Endothelial cell (in vitro differentiated cells): ENCODE results near the gene C20orf141. TPM values are rescaled to one million over a fixed set of nuclear protein-coding genes. Genes with fewer than 3 reads are reported as not detected.
"Not testable (repeated sequence)": the region's sequence is repeated elsewhere in the genome, so short reads cannot be mapped to it uniquely, and the experiment has no call there.

ENCODE experiments used
- DNase-seq: peaks from one replicate; pipeline ENCODE4 v3.0.0; 2021; ENCODE audit warnings: low spot score
- H3K27ac Mint-ChIP-seq: one replicate; pipeline ENCODE4 v1.8.0; 2021; ENCODE audit warnings: mixed read lengths, inconsistent platforms; ENCODE audit not compliant: unreplicated experiment
- H3K27me3 Mint-ChIP-seq: one replicate; pipeline ENCODE4 v1.8.0; 2021; ENCODE audit warnings: mild to moderate bottlenecking, moderate library complexity, mixed read lengths, inconsistent platforms; ENCODE audit not compliant: unreplicated experiment
- H3K36me3 Mint-ChIP-seq: one replicate; pipeline ENCODE4 v1.8.0; 2021; ENCODE audit warnings: mild to moderate bottlenecking, low read depth, mixed read lengths, inconsistent platforms; ENCODE audit not compliant: unreplicated experiment
- H3K4me1 Mint-ChIP-seq: one replicate; pipeline ENCODE4 v1.8.0; 2021; ENCODE audit warnings: mild to moderate bottlenecking, mixed read lengths, inconsistent platforms; ENCODE audit not compliant: unreplicated experiment
- H3K4me3 Mint-ChIP-seq: one replicate; pipeline ENCODE4 v1.8.0; 2021; ENCODE audit warnings: mild to moderate bottlenecking, mixed read lengths, inconsistent platforms; ENCODE audit not compliant: unreplicated experiment
- H3K9me3 Mint-ChIP-seq: one replicate; pipeline ENCODE4 v1.8.0; 2021; ENCODE audit warnings: mixed read lengths, inconsistent platforms; ENCODE audit not compliant: unreplicated experiment
- long read RNA-seq: library from polyadenylated mRNA; unstranded; transcript quantifications from one replicate; pipeline ENCODE4 v2.0.0, GENCODE V29; 2020; ENCODE audit not compliant: unreplicated experiment
- total RNA-seq: library from RNA; stranded (reverse); fragmentation: NEBNext Ultra II Directional; extraction: Animal tissue kit (Norgen Biotek cat#: 25700); gene quantifications from one replicate; pipeline ENCODE4 v1.2.1, GENCODE V29; 2021; ENCODE audit not compliant: unreplicated experiment
- TF ChIP-seq, protein P1 (sequence below): fragments of 200-600 bp; sonication (generic); IDR thresholded peaks from one replicate; pipeline ENCODE4 v1.5.0; 2021; ENCODE audit warnings: antibody characterized with exemption; ENCODE audit not compliant: unreplicated experiment

Gene C20orf141, protein sequence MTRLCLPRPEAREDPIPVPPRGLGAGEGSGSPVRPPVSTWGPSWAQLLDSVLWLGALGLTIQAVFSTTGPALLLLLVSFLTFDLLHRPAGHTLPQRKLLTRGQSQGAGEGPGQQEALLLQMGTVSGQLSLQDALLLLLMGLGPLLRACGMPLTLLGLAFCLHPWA
- total RNA-seq: not detected
- long read RNA-seq: 0 reads

- Mint-ChIP-seq H3K27ac (no peak within 1 kb of the TSS), H3K9me3 (no peaks in the 10 kb centered on the region), H3K36me3 (peaks cover 4% of the 10 kb centered on the region), H3K4me1 (no peaks in the 10 kb centered on the region), H3K27me3 (peaks cover 21% of the 10 kb centered on the region), H3K4me3 (no peak within 1 kb of the TSS)
- no peak for DNase-seq
- TF ChIP-seq, protein P1, sequence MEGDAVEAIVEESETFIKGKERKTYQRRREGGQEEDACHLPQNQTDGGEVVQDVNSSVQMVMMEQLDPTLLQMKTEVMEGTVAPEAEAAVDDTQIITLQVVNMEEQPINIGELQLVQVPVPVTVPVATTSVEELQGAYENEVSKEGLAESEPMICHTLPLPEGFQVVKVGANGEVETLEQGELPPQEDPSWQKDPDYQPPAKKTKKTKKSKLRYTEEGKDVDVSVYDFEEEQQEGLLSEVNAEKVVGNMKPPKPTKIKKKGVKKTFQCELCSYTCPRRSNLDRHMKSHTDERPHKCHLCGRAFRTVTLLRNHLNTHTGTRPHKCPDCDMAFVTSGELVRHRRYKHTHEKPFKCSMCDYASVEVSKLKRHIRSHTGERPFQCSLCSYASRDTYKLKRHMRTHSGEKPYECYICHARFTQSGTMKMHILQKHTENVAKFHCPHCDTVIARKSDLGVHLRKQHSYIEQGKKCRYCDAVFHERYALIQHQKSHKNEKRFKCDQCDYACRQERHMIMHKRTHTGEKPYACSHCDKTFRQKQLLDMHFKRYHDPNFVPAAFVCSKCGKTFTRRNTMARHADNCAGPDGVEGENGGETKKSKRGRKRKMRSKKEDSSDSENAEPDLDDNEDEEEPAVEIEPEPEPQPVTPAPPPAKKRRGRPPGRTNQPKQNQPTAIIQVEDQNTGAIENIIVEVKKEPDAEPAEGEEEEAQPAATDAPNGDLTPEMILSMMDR: no peak
Measured at GRCh38 chr20:2814587-2815051, at the start of gene C20orf141. Gene C20orf141, plus strand, starts transcription at chr20:2814987. Its CDS starts 198 bp downstream, at chr20:2815185.

GRCh38 chr20:2767768-2768631 lies 46.8 kb upstream of the C20orf141 start:
- DNase-seq: no peak
- Mint-ChIP-seq H3K27ac (no peak overlapping the region), H3K4me3 (no peak overlapping the region), H3K9me3 (no peaks in the 10 kb centered on the region), H3K4me1 (no peaks in the 10 kb centered on the region), H3K36me3 (no peaks in the 10 kb centered on the region), H3K27me3 (peaks cover 5% of the 10 kb centered on the region)
- TF ChIP-seq, protein P1: no peak

DNA sequence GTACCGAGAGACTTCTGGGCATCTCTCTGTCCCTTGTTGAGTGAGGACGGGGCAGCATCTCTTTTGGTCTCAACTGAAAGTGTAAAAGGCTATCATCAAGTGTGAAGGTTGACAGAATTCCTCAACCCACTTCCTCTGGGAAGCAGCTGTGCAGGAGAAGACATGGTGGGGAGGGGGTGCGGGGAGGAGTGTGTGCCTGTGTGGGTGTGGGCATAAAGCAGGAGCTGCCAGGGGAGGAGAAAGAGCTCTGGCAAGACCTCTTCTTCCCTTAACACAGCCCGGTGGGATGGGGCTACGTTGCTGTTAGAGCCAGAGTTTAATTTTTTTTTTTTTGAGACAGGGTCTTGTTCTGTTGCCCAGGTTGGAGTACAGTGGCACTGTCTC lies 46.2 kb upstream of the C20orf141 start:
- Mint-ChIP-seq H3K9me3 (no peaks in the 10 kb centered on the region), H3K36me3 (no peaks in the 10 kb centered on the region), H3K4me1 (no peaks in the 10 kb centered on the region), H3K27ac (no peak overlapping the region), H3K27me3 (peaks cover 5% of the 10 kb centered on the region), H3K4me3 (no peak overlapping the region)
- TF ChIP-seq, protein P1: no peak
- no peak for DNase-seq

DNA sequence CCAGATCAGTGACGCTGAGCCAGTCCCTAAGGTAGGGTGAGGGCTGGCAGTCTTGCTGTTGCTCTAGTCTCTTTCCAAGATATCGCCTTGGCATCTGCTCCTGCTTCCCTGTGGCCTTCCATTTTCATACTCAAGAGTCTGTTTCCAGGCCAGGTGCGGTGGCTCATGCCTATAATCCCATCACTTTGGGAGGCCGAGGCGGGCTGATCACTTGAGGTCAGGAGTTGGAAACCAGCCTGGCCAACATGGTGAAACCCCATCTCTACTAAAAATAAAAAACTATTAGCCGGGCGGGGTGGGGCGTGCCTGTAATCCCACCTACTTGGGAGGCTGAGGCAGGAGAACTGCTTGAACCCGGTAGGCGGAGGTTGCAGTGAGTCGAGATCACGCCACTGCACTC lies 44.7 kb upstream of the C20orf141 start:
- not testable (repeated sequence) for H3K9me3 Mint-ChIP-seq, H3K27ac Mint-ChIP-seq, H3K36me3 Mint-ChIP-seq, H3K4me1 Mint-ChIP-seq, DNase-seq, H3K27me3 Mint-ChIP-seq, H3K4me3 Mint-ChIP-seq

DNA sequence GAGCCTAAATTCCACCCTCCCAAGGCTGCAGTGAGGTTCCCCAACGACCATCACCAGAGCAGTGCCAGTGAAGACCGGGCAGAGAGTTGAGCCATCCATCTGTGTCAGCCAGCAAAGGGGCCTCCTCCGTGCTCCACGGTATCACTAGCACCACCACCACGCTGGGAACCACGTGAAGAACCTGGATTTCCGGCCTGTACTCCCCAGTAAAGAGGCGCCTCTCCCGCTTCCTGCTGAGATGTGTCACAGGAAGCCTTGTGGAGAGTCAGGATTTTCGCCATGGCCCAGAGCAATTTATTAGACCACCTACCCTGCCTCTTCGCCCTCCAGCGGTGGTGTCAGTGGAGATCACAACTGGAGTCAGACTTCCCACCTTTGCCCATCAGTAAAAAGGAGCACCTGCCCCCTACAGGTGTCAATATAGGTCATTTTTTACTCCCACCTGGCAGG lies 43.1 kb upstream of the C20orf141 start:
- Mint-ChIP-seq H3K9me3 (no peaks in the 10 kb centered on the region), H3K4me3 (no peak overlapping the region), H3K27me3 (peaks cover 2% of the 10 kb centered on the region), H3K4me1 (no peaks in the 10 kb centered on the region), H3K36me3 (no peaks in the 10 kb centered on the region), H3K27ac (no peak overlapping the region)
- no peak for DNase-seq
- TF ChIP-seq, protein P1: no peak
